K562 (cell line): ENCODE results near the gene TBXA2R. TPM values are rescaled to one million over a fixed set of nuclear protein-coding genes. Genes with fewer than 3 reads are reported as not detected.

Source experiments
- ATAC-seq: fragments of 200-7000 bp; cut with Tn5 transposase; 3 replicates; pipeline ENCODE4 v1.9.1; 2020; ENCODE audit warnings: moderate library complexity
- BruUV-seq: library from RNA; stranded (reverse); fragments of 400-500 nt; replicated peaks from 2 replicates; lab custom pipeline; 2021; lab: Mats Ljungman, UMichigan
- CTCF ChIA-PET: fragments of 300-600 bp; formaldehyde crosslinking; extraction: SDS; loops from one replicate; lab custom pipeline; 2021; ENCODE audit warnings: low intra/inter-chr PET ratio; lab: Yijun Ruan, JAX
- POLR2A ChIA-PET: fragments of 300-600, 350-650 bp; sonication (Branson Sonifier 250); formaldehyde crosslinking; extraction: SDS; loops from one replicate; lab custom pipeline; 2021; ENCODE audit warnings: antibody characterized with exemption, inconsistent platforms; lab: Yijun Ruan, JAX
- DNase-seq, 4 experiments: peaks; one replicate each; pipeline versions ENCODE4 v3.0.0 to v3.0.0-alpha.2; 2011 to 2018; ENCODE audit warnings: low spot score in 3 of 4, mixed read lengths in 3 of 4; ENCODE audit errors: extremely low read depth in 1 of 4
- FAIRE-seq: peaks from 2 replicates; lab custom pipeline; 2011; peaks lifted over from hg19 to GRCh38; lab: Jason Lieb, UNC
- H2AFZ ChIP-seq: 2 replicates; pipeline ENCODE4 v1.6.0; 2011; ENCODE audit warnings: low read depth, low read length, control low read depth, inconsistent platforms
- H3K27ac ChIP-seq: fragments of 200-600 bp; 3 replicates; pipeline ENCODE4 v1.8.0; 2011; ENCODE audit warnings: low read depth, mild to moderate bottlenecking, control low read depth, inconsistent platforms, low read length, moderate library complexity, mixed read lengths; ENCODE audit errors: extremely low read depth
- H3K27me3 ChIP-seq, 2 experiments: fragments of 300-600 bp in 1 of 2; 2 replicates in 1 of 2; 3 replicates in 1 of 2; pipeline versions ENCODE4 v1.6.0 to v1.8.0; 2011; ENCODE audit warnings: inconsistent platforms in 2 of 2, low read length in 2 of 2, mild to moderate bottlenecking in 1 of 2, mixed read lengths in 1 of 2, moderate library complexity in 1 of 2; ENCODE audit not compliant: control insufficient read depth in 2 of 2, insufficient read depth in 2 of 2
- H3K36me3 ChIP-seq: fragments of 300-600 bp; 3 replicates; pipeline ENCODE4 v1.8.0; 2011; ENCODE audit warnings: mild to moderate bottlenecking, low read length, inconsistent platforms; ENCODE audit not compliant: control insufficient read depth, insufficient read depth
- H3K4me1 ChIP-seq, 2 experiments: fragments of 200-600 bp in 1 of 2; replicated peaks in 1 of 2; 2 replicates in 1 of 2; 3 replicates in 1 of 2; pipeline versions ENCODE4 v1.5.1 to v1.8.0; 2011; ENCODE audit warnings: inconsistent platforms in 2 of 2, low read length in 2 of 2, mild to moderate bottlenecking in 1 of 2, mixed read lengths in 1 of 2, moderate library complexity in 1 of 2; ENCODE audit not compliant: control insufficient read depth in 2 of 2, insufficient read depth in 2 of 2
- H3K4me2 ChIP-seq: 2 replicates; pipeline ENCODE4 v1.6.1; 2011; ENCODE audit warnings: low read length, control low read depth, inconsistent platforms, mixed read lengths; ENCODE audit not compliant: insufficient read depth
- H3K4me3 ChIP-seq: fragments of 200-600 bp; sonication (generic), shearing (Covaris generic); 2 replicates; pipeline ENCODE4 v1.5.1; 2016; ENCODE audit warnings: control low read depth, inconsistent platforms
- H3K79me2 ChIP-seq: fragments of 200-600 bp; 3 replicates; pipeline ENCODE4 v1.8.0; 2011; ENCODE audit warnings: low read length, inconsistent platforms; ENCODE audit not compliant: control insufficient read depth, insufficient read depth
- H3K9ac ChIP-seq, 2 experiments: 2 replicates each; pipeline versions ENCODE4 v1.6.0 to v1.6.1; 2011; ENCODE audit warnings: low read depth in 2 of 2, low read length in 2 of 2, control low read depth in 1 of 2, inconsistent platforms in 1 of 2, mild to moderate bottlenecking in 1 of 2, mixed read lengths in 1 of 2; ENCODE audit not compliant: insufficient read depth in 1 of 2
- H3K9me1 ChIP-seq: one replicate; pipeline ENCODE4 v1.6.0; 2011; ENCODE audit warnings: inconsistent platforms, mild to moderate bottlenecking, low read length, moderate library complexity; ENCODE audit not compliant: control insufficient read depth, insufficient read depth
- H3K9me3 ChIP-seq: replicated peaks from 2 replicates; pipeline ENCODE4 v1.5.1; 2011; ENCODE audit warnings: low read depth, low read length, inconsistent platforms; ENCODE audit not compliant: control insufficient read depth, insufficient read depth
- H4K20me1 ChIP-seq: replicated peaks from 2 replicates; pipeline ENCODE4 v1.6.1; 2011; ENCODE audit warnings: low read length, inconsistent platforms, mixed read lengths; ENCODE audit not compliant: control insufficient read depth, insufficient read depth
- THRAP3 ChIP-seq: fragments of 450-650 bp; IDR thresholded peaks from 2 replicates; pipeline ENCODE4 v1.6.1; 2016; ENCODE audit warnings: mild to moderate bottlenecking, inconsistent platforms, borderline replicate concordance
- U2AF2 ChIP-seq: fragments of 200-400 bp; formaldehyde crosslinking; optimal IDR thresholded peaks from 2 replicates; pipeline ENCODE3; 2017; ENCODE audit warnings: low read depth, mild to moderate bottlenecking, low read length
- ZFPM2 ChIP-seq: fragments of 250-450 bp; sonication (Bioruptor Pico); IDR thresholded peaks from 2 replicates; pipeline ENCODE4 v1.5.1; 2022; ENCODE audit warnings: mild to moderate bottlenecking
- ZNF146 ChIP-seq: IDR thresholded peaks from one replicate; pipeline ENCODE4 v1.6.1; 2018; ENCODE audit warnings: missing compliant biosample characterization; ENCODE audit not compliant: unreplicated experiment
- ZNF395 ChIP-seq: fragments of 200-800 bp; sonication (Bioruptor generic); IDR thresholded peaks from 2 replicates; pipeline ENCODE4 v1.6.1; 2017; ENCODE audit warnings: missing genetic modification characterization, missing compliant biosample characterization
- WGBS: fragments of 100-300 bp; shearing (Covaris generic); methylation state at CpG from one replicate; pipeline ENCODE4 v1.1.6; 2016; ENCODE audit warnings: low coverage, mixed read lengths; ENCODE audit not compliant: insufficient coverage; ENCODE audit errors: missing lambda C conversion rate; 5-methylcytosine and 5-hydroxymethylcytosine counted together
- in situ Hi-C: fragments of 300-500 bp; cut with MboI; formaldehyde crosslinking; loops from 4 replicates; pipeline ENCODE4 v1.15.0; 2018; ENCODE audit warnings: inconsistent platforms, mixed read lengths
- intact Hi-C: fragments of 100-400 bp; cut with micrococcal nuclease; formaldehyde crosslinking; loops from 2 replicates; pipeline ENCODE4 v1.14.2; 2022
- polyA plus RNA-seq, 8 experiments: library from polyadenylated mRNA; depleted of rRNA in 4 of 8; stranded (reverse) in 5 of 8; unstranded in 3 of 8; fragments of >200 nt; fragmentation: Nextera tagmentation in 2 of 8; fragmentation: Illumina TruSeq in 1 of 8; extraction: Ambion mirVana in 2 of 8; extraction: Trizol in 1 of 8; gene quantifications; 2 replicates each; pipeline versions ENCODE4 v1.2.1 to v1.2.3, GENCODE V29; 2011 to 2014; ENCODE audit warnings: inconsistent platforms in 1 of 8, missing spikeins in 1 of 8
- total RNA-seq, 7 experiments: library from RNA; depleted of rRNA in 6 of 7; stranded (reverse); fragments of >200 nt in 6 of 7; fragmentation: Illumina TruSeq in 2 of 7; extraction: Trizol in 2 of 7; gene quantifications; 2 replicates each; pipeline versions ENCODE4 v1.2.1 to v1.2.3, GENCODE V29; 2011 to 2021; ENCODE audit warnings: low replicate concordance in 1 of 7

The TBXA2R gene
- total and polyA plus RNA-seq, 9 of the 15 experiments (the other 6 are each of a cell fraction or from before 2014, with no cell fraction given) = 1.5 to 24.0 (median 2.8) TPM

DNA sequence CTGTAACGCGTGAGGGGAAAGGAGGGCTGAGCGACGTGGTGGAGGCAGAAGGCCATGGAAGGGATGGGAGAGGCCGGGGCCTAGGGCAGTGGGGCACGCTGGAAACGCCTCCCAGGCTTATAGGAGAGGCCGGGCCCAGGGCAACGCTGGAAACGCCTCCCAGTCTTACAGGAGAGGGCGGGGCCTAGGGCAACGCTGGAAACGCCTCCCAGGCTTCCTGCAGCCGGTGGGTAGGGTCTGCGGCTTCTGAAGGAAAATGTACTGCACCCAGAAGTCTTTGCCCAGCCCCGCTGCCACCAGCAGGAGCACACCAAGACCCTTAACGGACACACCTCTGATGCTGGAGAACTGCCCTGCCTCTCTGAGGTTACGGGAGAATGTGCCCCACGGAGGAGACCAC lies 10.8 kb upstream of the TBXA2R start:
- no peak overlapping the region for H2AFZ ChIP-seq
- H3K27me3 ChIP-seq = no peaks in the 10 kb centered on the region
- BruUV-seq = no TSS peak
- peaks cover 8 to 84% of the 10 kb centered on the region in 2 experiments for H3K4me1 ChIP-seq
- ChIA-PET POLR2A (no interaction called here), CTCF (interaction anchor here (2.9 kb wide), 1 partner anchor 72 kb away, joined by 19 read pairs; no protein-coding TSS in a partner anchor)
- no peaks in the 10 kb centered on the region for H3K9me3 ChIP-seq
- no peak overlapping the region for H3K27ac ChIP-seq
- no peaks in the 10 kb centered on the region for H4K20me1 ChIP-seq
- ATAC-seq = peak; percentile 37; the same call in 2 of the 3 replicates
- in situ Hi-C loops = no loop called here
- intact Hi-C loops = no loop called here
- no peak for DNase-seq
- no peak for FAIRE-seq
- H3K4me2 ChIP-seq = no peak overlapping the region
- 88% methylated on average over 8 of the region's 19 CpGs for WGBS
- TF ChIP-seq U2AF2 (no peak), ZFPM2 (CRISPR knock-in tag) (no peak), ZNF395 (no peak), THRAP3 (no peak), ZNF146 (CRISPR knock-in tag) (no peak)
- peaks cover 79% of the 10 kb centered on the region; the same call in 2 of the 3 replicates for H3K36me3 ChIP-seq
- H3K9me1 ChIP-seq = no peaks in the 10 kb centered on the region
- no peak overlapping the region for H3K4me3 ChIP-seq
- H3K9ac ChIP-seq = peak overlapping the region in 1 of 2 experiments; percentile 73; a peak in 2 of 4 replicates
- peaks cover 4% of the 10 kb centered on the region; the same call in 1 of the 3 replicates for H3K79me2 ChIP-seq
